Measurements from ENCODE around the gene SMARCC1. TPM values are rescaled to one million over a fixed set of nuclear protein-coding genes. Genes with fewer than 3 reads are reported as not detected.

The SMARCC1 gene
- total RNA-seq, 2 donors from 2014 or later: 11.6 to 19.3 TPM

DNA sequence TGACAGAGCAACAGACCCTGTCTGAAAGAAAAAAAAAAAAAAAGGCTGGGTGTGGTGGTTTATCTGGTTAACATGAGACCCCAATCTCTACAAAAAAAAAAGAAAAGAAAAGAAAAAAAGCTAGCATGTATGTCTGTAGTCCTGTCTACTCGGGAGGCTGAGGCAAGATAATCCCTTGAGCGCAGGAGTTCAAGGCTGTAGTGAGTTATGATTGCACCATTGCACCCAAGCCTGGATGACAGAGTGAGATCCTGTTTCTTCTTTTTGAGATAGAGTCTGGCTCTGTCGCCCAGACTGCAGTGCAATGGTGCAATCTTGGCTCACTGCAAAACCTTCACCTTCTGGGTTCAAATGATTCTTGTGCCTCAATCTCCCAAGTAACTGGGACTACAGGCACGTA lies 12.9 kb upstream of the SMARCC1 start:
- TF ChIP-seq, protein P1, sequence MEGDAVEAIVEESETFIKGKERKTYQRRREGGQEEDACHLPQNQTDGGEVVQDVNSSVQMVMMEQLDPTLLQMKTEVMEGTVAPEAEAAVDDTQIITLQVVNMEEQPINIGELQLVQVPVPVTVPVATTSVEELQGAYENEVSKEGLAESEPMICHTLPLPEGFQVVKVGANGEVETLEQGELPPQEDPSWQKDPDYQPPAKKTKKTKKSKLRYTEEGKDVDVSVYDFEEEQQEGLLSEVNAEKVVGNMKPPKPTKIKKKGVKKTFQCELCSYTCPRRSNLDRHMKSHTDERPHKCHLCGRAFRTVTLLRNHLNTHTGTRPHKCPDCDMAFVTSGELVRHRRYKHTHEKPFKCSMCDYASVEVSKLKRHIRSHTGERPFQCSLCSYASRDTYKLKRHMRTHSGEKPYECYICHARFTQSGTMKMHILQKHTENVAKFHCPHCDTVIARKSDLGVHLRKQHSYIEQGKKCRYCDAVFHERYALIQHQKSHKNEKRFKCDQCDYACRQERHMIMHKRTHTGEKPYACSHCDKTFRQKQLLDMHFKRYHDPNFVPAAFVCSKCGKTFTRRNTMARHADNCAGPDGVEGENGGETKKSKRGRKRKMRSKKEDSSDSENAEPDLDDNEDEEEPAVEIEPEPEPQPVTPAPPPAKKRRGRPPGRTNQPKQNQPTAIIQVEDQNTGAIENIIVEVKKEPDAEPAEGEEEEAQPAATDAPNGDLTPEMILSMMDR (IDR thresholded peaks at IDR 0.05): no peak
- H3K36me3 ChIP-seq: no peaks in the 10 kb centered on the region
- DNase-seq (ENCODE audit: low spot score): no peak

DNA sequence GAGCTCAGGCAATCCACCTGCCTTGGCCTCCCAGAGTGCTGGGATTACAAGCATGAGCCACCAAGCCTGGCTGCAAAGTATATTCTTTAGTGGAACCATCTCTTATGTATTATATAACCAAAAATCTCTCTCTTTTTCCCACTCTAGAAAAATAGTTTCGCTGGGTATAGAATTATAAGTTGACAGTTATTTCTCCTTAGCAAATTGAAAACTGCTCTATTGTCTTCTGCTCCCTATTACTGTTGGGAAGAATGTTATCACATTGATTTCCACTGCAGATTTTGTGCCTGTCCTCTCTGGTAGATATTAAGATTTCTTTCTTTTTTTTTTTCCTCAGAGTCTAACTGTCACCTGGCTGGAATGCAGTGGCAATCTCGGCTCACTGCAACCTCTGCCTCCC lies 11.0 kb upstream of the SMARCC1 start:
- H3K4me1 ChIP-seq: peaks cover 0 to 4% of the 10 kb centered on the region in 2 donors
- TF ChIP-seq, protein P1 (IDR thresholded peaks at IDR 0.05): no peak
- no peak overlapping the region for H3K4me3 ChIP-seq
- no peaks in the 10 kb centered on the region for H3K9me3 ChIP-seq
- H3K36me3 ChIP-seq: no peaks in the 10 kb centered on the region
- H3K27ac ChIP-seq: no peak overlapping the region
- no peak for DNase-seq (ENCODE audit: low spot score)
- no peaks in the 10 kb centered on the region for H3K27me3 ChIP-seq

More for the DNA sequence above, 12.9 kb upstream of the SMARCC1 start:
- Histone ChIP-seq H3K27me3 (no peaks in the 10 kb centered on the region), H3K4me1 (peaks cover 0 to under 1% of the 10 kb centered on the region in 2 donors), H3K9me3 (no peaks in the 10 kb centered on the region), H3K27ac (no peak overlapping the region), H3K4me3 (no peak overlapping the region)

GRCh38 chr3:47791193-47791855 lies 9.6 kb upstream of the SMARCC1 start:
- DNase-seq (ENCODE audit: low spot score): no peak
- no peak overlapping the region for H3K4me3 ChIP-seq
- no peaks in the 10 kb centered on the region for H3K27me3 ChIP-seq
- no peak overlapping the region for H3K27ac ChIP-seq
- TF ChIP-seq, protein P1 (IDR thresholded peaks at IDR 0.05): no peak
- no peaks in the 10 kb centered on the region for H3K9me3 ChIP-seq
- no peaks in the 10 kb centered on the region for H3K36me3 ChIP-seq
- H3K4me1 ChIP-seq: peaks cover 0 to 4% of the 10 kb centered on the region in 2 donors

- Histone ChIP-seq H3K4me3 (no peak overlapping the region), H3K36me3 (no peaks in the 10 kb centered on the region), H3K4me1 (peaks cover 0 to 34% of the 10 kb centered on the region in 2 donors), H3K27me3 (no peaks in the 10 kb centered on the region), H3K27ac (no peak overlapping the region), H3K9me3 (no peaks in the 10 kb centered on the region)
- TF ChIP-seq, protein P1 (IDR thresholded peaks at IDR 0.05): no peak
- DNase-seq (ENCODE audit: low spot score): no peak
These were observed 2.0 kb upstream of the SMARCC1 start for GRCh38 chr3:47783673-47784072.

- TF ChIP-seq, protein P1 (IDR thresholded peaks at IDR 0.05): no peak
- Histone ChIP-seq H3K4me1 (peaks cover 0 to 34% of the 10 kb centered on the region in 2 donors), H3K27me3 (no peaks in the 10 kb centered on the region), H3K4me3 (peak overlapping the region; percentile 96), H3K36me3 (no peaks in the 10 kb centered on the region), H3K9me3 (no peaks in the 10 kb centered on the region), H3K27ac (peak overlapping the region; percentile 97 to 98)
- DNase-seq (ENCODE audit: low spot score): no peak
These were observed 984 bp upstream of the SMARCC1 start for GRCh38 chr3:47782446-47783308.

Data from right atrium auricular region (tissue), 2 donors.